Measurements from ENCODE around the gene RAD51B. TPM values are rescaled to one million over a fixed set of nuclear protein-coding genes. Genes with fewer than 3 reads are reported as not detected.

Gene RAD51B
- polyA plus RNA-seq, 1 donor (not counting 4 experiments of a cell fraction or from before 2014, with no cell fraction given) = 13.3 TPM

GRCh38 chr14:68748260-68748659 lies 928.7 kb downstream of the RAD51B start:
- Histone ChIP-seq H3K9ac (ENCODE audit: control insufficient read depth, extremely low read depth, insufficient read depth, low read length) (no peak overlapping the region), H3K36me3 (ENCODE audit: control insufficient read depth in 2 of 2, extremely low read depth in 1 of 2, insufficient read depth in 2 of 2, low read length in 2 of 2) (no peaks in the 10 kb centered on the region), H4K20me1 (ENCODE audit: control insufficient read depth, extremely low read depth, insufficient read depth, low read length) (no peaks in the 10 kb centered on the region), H3K9me3 (ENCODE audit: control insufficient read depth, low read depth, low read length) (no peaks in the 10 kb centered on the region), H3K4me3 (ENCODE audit: control insufficient read depth in 2 of 3, extremely low read depth in 1 of 3, insufficient read depth in 2 of 3, low read depth in 1 of 3, low read length in 3 of 3) (no peak overlapping the region), H3K27me3 (ENCODE audit: control insufficient read depth, extremely low read depth, insufficient read depth, low read length) (no peaks in the 10 kb centered on the region), H3K4me2 (ENCODE audit: control insufficient read depth, extremely low read depth, insufficient read depth, low read depth, low read length) (no peak overlapping the region), H3K9me1 (ENCODE audit: control insufficient read depth, extremely low read depth, insufficient read depth, low read length) (no peaks in the 10 kb centered on the region), H2AFZ (ENCODE audit: control insufficient read depth, low read length) (no peak overlapping the region), H3K4me1 (ENCODE audit: control insufficient read depth, extremely low read depth, insufficient read depth, low read length) (no peaks in the 10 kb centered on the region), H3K79me2 (ENCODE audit: control insufficient read depth, insufficient read depth, low read length) (no peaks in the 10 kb centered on the region), H3K27ac (ENCODE audit: control insufficient read depth, insufficient read depth, low read length) (no peak overlapping the region)
- FAIRE-seq (no peak), DNase-seq (ENCODE audit: low read depth, low spot score) (no peak)
- TF ChIP-seq EZH2 (IDR thresholded peaks at IDR 0.05; ENCODE audit: low read length) = no peak
- TF ChIP-seq CTCF (optimal IDR thresholded peaks at IDR 0.05 in 1 of 3, IDR thresholded peaks at IDR 0.05 in 1 of 3, conservative IDR thresholded peaks at IDR 0.05 in 1 of 3; ENCODE audit: extremely low read depth in 1 of 3, insufficient read depth in 2 of 3, low read length in 3 of 3) = no peak
- dilution Hi-C loops (cut with MboI; ENCODE audit: extremely low pct_ligation_motif_present, low sequenced_read_pairs) = no loop called here

GRCh38 chr14:68748691-68749090 lies 929.1 kb downstream of the RAD51B start:
- H3K9me1 ChIP-seq (ENCODE audit: control insufficient read depth, extremely low read depth, insufficient read depth, low read length) = no peaks in the 10 kb centered on the region
- no peak overlapping the region for H3K27ac ChIP-seq (ENCODE audit: control insufficient read depth, insufficient read depth, low read length)
- H3K4me2 ChIP-seq (ENCODE audit: control insufficient read depth, extremely low read depth, insufficient read depth, low read depth, low read length) = no peak overlapping the region
- no peaks in the 10 kb centered on the region for H3K9me3 ChIP-seq (ENCODE audit: control insufficient read depth, low read depth, low read length)
- TF ChIP-seq CTCF (optimal IDR thresholded peaks at IDR 0.05 in 1 of 3, IDR thresholded peaks at IDR 0.05 in 1 of 3, conservative IDR thresholded peaks at IDR 0.05 in 1 of 3; ENCODE audit: extremely low read depth in 1 of 3, insufficient read depth in 2 of 3, low read length in 3 of 3) (no peak), EZH2 (IDR thresholded peaks at IDR 0.05; ENCODE audit: low read length) (no peak)
- H3K9ac ChIP-seq (ENCODE audit: control insufficient read depth, extremely low read depth, insufficient read depth, low read length) = no peak overlapping the region
- H2AFZ ChIP-seq (ENCODE audit: control insufficient read depth, low read length) = no peak overlapping the region
- no peaks in the 10 kb centered on the region for H3K36me3 ChIP-seq (ENCODE audit: control insufficient read depth in 2 of 2, extremely low read depth in 1 of 2, insufficient read depth in 2 of 2, low read length in 2 of 2)
- H3K27me3 ChIP-seq (ENCODE audit: control insufficient read depth, extremely low read depth, insufficient read depth, low read length) = no peaks in the 10 kb centered on the region
- no peaks in the 10 kb centered on the region for H3K4me1 ChIP-seq (ENCODE audit: control insufficient read depth, extremely low read depth, insufficient read depth, low read length)
- DNase-seq (ENCODE audit: low read depth, low spot score) (no peak), FAIRE-seq (no peak)
- no peak overlapping the region for H3K4me3 ChIP-seq (ENCODE audit: control insufficient read depth in 2 of 3, extremely low read depth in 1 of 3, insufficient read depth in 2 of 3, low read depth in 1 of 3, low read length in 3 of 3)
- H4K20me1 ChIP-seq (ENCODE audit: control insufficient read depth, extremely low read depth, insufficient read depth, low read length) = no peaks in the 10 kb centered on the region
- dilution Hi-C loops (cut with MboI; ENCODE audit: extremely low pct_ligation_motif_present, low sequenced_read_pairs) = no loop called here
- no peaks in the 10 kb centered on the region for H3K79me2 ChIP-seq (ENCODE audit: control insufficient read depth, insufficient read depth, low read length)

Measured in keratinocyte (primary cell).